ENCODE measurements around the gene MRPL18. TPM values are rescaled to one million over a fixed set of nuclear protein-coding genes. Genes with fewer than 3 reads are reported as not detected.
A peak's percentile ranks its signal among the peaks of the same experiment; 100 is the strongest.

MRPL18 gene
- total RNA-seq, 1 experiment from 2014 or later, result 71.1 TPM

DNA sequence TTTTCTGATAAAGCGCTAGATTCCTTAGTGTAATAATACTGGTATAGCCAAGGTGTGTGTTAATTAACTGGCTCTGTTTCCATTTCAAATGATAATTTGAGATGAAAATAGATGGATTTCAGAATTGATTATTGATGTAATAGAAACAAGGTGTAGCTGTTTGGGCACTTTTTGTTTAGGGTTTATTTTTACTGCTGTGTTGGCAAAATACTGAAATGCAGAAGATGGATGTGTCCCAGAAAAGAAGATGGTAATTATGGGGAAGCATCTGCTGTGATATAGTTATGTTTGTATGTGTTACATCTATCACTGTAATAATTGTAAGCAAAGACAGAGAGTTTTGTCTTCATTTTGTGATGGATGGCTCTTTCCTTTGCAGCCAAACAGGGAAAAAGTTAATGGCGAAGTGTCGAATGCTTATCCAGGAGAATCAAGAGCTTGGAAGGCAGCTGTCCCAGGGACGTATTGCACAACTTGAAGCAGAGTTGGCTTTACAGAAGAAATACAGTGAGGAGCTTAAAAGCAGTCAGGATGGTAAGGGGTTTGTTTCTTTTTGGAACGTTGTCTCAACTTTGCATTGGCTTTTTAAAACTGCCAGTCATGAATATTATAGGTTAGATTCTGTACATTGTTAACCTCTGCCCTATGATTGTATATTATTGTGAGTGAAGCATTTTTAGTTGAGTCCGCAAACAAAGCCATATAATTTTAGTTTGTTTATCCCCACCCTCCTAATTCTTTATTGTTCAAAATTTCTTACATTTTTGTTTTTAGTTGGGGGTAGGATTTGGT is 37.0 kb upstream of the MRPL18 start:
- POLR2A ChIA-PET, result no interaction called here
- H3K27ac Mint-ChIP-seq (ENCODE audit: unreplicated experiment), result no peak overlapping the region
- H3K4me3 Mint-ChIP-seq (ENCODE audit: unreplicated experiment), result no peak overlapping the region
- Histone ChIP-seq H3K36me3 (ENCODE audit: control insufficient read depth, insufficient read depth, low read length) (no peaks in the 10 kb centered on the region; the same call in 1 of the 2 replicates), H3K4me3 (ENCODE audit: low read depth, low read length) (no peak overlapping the region), H3K4me1 (no peaks in the 10 kb centered on the region), H3K27me3 (replicated peaks; ENCODE audit: control insufficient read depth, insufficient read depth, low read length) (no peaks in the 10 kb centered on the region), H3K9me3 (no peaks in the 10 kb centered on the region)
- H3K36me3 Mint-ChIP-seq (ENCODE audit: insufficient read depth, unreplicated experiment), result peaks cover 94% of the 10 kb centered on the region
- CTCF ChIA-PET, result no interaction called here
- DNase-seq, result no peak
- H3K27me3 Mint-ChIP-seq (ENCODE audit: insufficient read depth, unreplicated experiment), result no peaks in the 10 kb centered on the region
- TF ChIP-seq, protein P1, sequence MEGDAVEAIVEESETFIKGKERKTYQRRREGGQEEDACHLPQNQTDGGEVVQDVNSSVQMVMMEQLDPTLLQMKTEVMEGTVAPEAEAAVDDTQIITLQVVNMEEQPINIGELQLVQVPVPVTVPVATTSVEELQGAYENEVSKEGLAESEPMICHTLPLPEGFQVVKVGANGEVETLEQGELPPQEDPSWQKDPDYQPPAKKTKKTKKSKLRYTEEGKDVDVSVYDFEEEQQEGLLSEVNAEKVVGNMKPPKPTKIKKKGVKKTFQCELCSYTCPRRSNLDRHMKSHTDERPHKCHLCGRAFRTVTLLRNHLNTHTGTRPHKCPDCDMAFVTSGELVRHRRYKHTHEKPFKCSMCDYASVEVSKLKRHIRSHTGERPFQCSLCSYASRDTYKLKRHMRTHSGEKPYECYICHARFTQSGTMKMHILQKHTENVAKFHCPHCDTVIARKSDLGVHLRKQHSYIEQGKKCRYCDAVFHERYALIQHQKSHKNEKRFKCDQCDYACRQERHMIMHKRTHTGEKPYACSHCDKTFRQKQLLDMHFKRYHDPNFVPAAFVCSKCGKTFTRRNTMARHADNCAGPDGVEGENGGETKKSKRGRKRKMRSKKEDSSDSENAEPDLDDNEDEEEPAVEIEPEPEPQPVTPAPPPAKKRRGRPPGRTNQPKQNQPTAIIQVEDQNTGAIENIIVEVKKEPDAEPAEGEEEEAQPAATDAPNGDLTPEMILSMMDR (IDR thresholded peaks at IDR 0.05; ENCODE audit: insufficient read depth in 1 of 2, low read depth in 1 of 2, low read length in 1 of 2, severe bottlenecking in 1 of 2, unreplicated experiment in 1 of 2), result no peak
- H3K9me3 Mint-ChIP-seq (ENCODE audit: unreplicated experiment), result no peaks in the 10 kb centered on the region
- peaks cover 6% of the 10 kb centered on the region for H3K4me1 Mint-ChIP-seq (ENCODE audit: low read depth, unreplicated experiment)
- intact Hi-C loops (cut with micrococcal nuclease; ENCODE audit: unreplicated experiment), result no loop called here
- no TSS peak for BruUV-seq (replicated peaks)

DNA sequence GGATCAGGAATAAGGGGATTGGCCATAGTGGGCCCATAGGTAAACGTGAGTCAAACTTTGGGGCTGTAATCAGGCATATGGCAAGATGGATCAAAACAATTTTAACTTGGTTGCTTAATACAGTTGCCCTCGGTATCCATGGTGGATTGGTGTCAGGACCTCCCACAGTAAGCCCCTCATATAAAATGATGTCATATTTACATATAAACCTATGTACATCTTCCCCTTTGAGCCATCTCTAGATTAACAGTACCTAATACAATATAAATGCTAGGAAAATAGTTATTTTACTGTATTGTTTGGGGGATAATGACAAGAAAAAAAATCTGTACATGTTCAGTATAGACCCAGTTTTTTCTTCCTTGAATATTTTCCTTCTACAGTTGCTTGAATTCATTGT is 35.9 kb upstream of the MRPL18 start:
- H3K4me1 ChIP-seq, result no peaks in the 10 kb centered on the region
- no peak for DNase-seq
- no peaks in the 10 kb centered on the region; the same call in 1 of the 2 replicates for H3K36me3 ChIP-seq (ENCODE audit: control insufficient read depth, insufficient read depth, low read length)
- Mint-ChIP-seq H3K27ac (ENCODE audit: unreplicated experiment) (no peak overlapping the region), H3K27me3 (ENCODE audit: insufficient read depth, unreplicated experiment) (no peaks in the 10 kb centered on the region), H3K36me3 (ENCODE audit: insufficient read depth, unreplicated experiment) (peaks cover 91% of the 10 kb centered on the region), H3K4me1 (ENCODE audit: low read depth, unreplicated experiment) (peaks cover 11% of the 10 kb centered on the region), H3K4me3 (ENCODE audit: unreplicated experiment) (no peak overlapping the region), H3K9me3 (ENCODE audit: unreplicated experiment) (no peaks in the 10 kb centered on the region)
- intact Hi-C loops (cut with micrococcal nuclease; ENCODE audit: unreplicated experiment), result no loop called here
- TF ChIP-seq, protein P1 (IDR thresholded peaks at IDR 0.05; ENCODE audit: insufficient read depth in 1 of 2, low read depth in 1 of 2, low read length in 1 of 2, severe bottlenecking in 1 of 2, unreplicated experiment in 1 of 2), result no peak
- H3K4me3 ChIP-seq (ENCODE audit: low read depth, low read length), result no peak overlapping the region
- POLR2A ChIA-PET, result interaction anchor here (0.6 kb wide), 1 partner anchor 67 kb away, joined by 3 read pairs; no protein-coding TSS in a partner anchor
- H3K27me3 ChIP-seq (replicated peaks; ENCODE audit: control insufficient read depth, insufficient read depth, low read length), result no peaks in the 10 kb centered on the region
- H3K9me3 ChIP-seq, result no peaks in the 10 kb centered on the region
- CTCF ChIA-PET, result no interaction called here
- BruUV-seq (replicated peaks), result no TSS peak

DNA sequence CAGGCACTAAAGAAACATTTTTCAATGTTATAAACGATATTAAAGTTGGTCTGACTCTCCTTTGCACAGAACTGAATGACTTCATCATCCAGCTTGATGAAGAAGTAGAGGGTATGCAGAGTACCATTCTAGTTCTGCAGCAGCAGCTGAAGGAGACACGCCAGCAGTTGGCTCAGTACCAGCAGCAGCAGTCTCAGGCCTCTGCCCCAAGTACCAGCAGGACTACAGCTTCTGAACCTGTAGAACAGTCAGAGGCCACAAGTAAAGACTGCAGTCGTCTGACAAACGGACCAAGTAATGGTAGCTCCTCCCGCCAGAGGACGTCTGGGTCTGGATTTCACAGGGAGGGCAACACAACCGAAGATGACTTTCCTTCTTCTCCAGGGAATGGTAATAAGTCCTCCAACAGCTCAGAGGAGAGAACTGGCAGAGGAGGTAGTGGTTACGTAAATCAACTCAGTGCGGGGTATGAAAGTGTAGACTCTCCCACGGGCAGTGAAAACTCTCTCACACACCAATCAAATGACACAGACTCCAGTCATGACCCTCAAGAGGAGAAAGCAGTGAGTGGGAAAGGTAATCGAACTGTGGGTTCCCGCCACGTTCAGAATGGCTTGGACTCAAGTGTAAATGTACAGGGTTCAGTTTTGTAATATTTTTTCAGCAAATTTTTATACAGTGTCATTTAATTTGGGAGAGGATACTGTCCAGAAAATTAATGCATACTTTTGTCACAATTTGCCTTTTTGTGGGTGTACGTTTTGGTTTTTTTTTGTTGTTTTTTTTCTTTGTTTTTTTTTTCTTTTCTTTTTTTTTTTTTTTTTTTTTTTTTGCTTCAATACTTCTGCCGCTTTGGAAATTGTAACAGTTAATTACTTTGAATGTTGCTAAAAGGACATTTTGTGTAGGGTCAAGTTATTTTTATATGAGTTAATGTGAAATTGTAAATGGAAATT is 35.0 kb upstream of the MRPL18 start:
- Mint-ChIP-seq H3K4me3 (ENCODE audit: unreplicated experiment) (no peak overlapping the region), H3K27me3 (ENCODE audit: insufficient read depth, unreplicated experiment) (no peaks in the 10 kb centered on the region), H3K27ac (ENCODE audit: unreplicated experiment) (no peak overlapping the region), H3K4me1 (ENCODE audit: low read depth, unreplicated experiment) (peaks cover 18% of the 10 kb centered on the region), H3K9me3 (ENCODE audit: unreplicated experiment) (no peaks in the 10 kb centered on the region), H3K36me3 (ENCODE audit: insufficient read depth, unreplicated experiment) (peaks cover 91% of the 10 kb centered on the region)
- ChIA-PET POLR2A (interaction anchor here (0.6 to 0.9 kb wide), 2 partner anchors 28 to 68 kb away, joined by 3 read pairs; partner anchors contain the start of gene WTAP), CTCF (no interaction called here)
- Histone ChIP-seq H3K4me3 (ENCODE audit: low read depth, low read length) (no peak overlapping the region), H3K4me1 (peaks cover 8% of the 10 kb centered on the region), H3K9me3 (no peaks in the 10 kb centered on the region), H3K27me3 (replicated peaks; ENCODE audit: control insufficient read depth, insufficient read depth, low read length) (no peaks in the 10 kb centered on the region), H3K36me3 (ENCODE audit: control insufficient read depth, insufficient read depth, low read length) (no peaks in the 10 kb centered on the region; the same call in 1 of the 2 replicates)
- TF ChIP-seq, protein P1 (IDR thresholded peaks at IDR 0.05; ENCODE audit: insufficient read depth in 1 of 2, low read depth in 1 of 2, low read length in 1 of 2, severe bottlenecking in 1 of 2, unreplicated experiment in 1 of 2), result no peak
- TSS peak; percentile 31 for BruUV-seq (replicated peaks)
- intact Hi-C loops (cut with micrococcal nuclease; ENCODE audit: unreplicated experiment), result no loop called here
- DNase-seq, result no peak
